NCI-H187 (cell line): Measurements from ENCODE around the gene CLCNKA.
"Not testable (repeated sequence)": the region's sequence is repeated elsewhere in the genome, so short reads cannot be mapped to it uniquely, and the experiment has no call there.

Experiments
- DNase-seq, 2 experiments: peaks; one replicate each; lab custom pipeline; 2025; lab: John Stamatoyannopoulos, UW

CLCNKA gene

DNA sequence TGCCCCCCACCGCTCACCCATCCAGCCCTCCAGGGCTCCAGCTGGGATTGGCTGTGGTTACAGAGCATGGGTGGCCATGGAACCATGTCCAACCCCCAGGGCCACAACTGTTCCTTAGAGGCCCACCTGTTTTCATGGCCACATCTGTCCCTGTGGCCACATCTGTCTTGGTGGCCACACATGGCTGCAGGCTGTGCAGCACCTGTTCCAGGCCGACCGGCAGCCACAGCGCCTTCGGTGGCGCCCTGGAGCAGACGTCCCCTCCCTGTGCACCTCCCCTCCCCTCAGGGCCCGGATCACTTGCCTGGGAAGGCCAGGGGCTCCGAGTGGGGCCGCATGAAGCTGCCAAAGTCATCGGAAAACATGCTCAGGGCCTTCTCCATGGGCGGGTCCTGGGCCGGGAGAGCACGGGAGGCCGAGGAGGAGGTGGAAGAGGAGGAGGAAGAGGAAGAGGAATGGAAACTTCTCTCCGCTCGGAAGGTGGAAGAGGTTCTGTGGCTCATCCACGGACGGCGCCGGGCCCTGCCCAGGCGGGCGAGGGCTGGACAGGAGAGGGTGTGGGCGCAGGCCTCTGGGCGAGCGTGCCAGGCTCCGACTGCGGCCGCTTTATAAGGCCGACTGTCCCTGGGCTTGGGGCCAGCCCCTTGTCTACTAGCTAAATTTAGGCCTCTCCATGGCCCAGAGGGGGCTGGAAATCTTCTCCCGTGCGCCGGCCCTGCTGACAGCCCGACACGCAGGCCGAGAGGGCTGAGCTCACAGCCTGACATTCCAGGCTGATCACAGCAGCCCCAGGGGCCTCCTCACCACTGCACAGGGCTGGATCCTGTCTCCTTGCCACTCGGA lies 4.2 kb upstream of the CLCNKA start, which contains the start of gene HSPB7:
TSS of gene HSPB7 (minus strand) at position 583 of the 843 bp plus-strand sequence. CDS start at position 503, 80 bp downstream.
- DNase-seq = no peak

GRCh38 chr1:16018308-16018707 lies 3.5 kb upstream of the CLCNKA start:
- DNase-seq = no peak

DNA sequence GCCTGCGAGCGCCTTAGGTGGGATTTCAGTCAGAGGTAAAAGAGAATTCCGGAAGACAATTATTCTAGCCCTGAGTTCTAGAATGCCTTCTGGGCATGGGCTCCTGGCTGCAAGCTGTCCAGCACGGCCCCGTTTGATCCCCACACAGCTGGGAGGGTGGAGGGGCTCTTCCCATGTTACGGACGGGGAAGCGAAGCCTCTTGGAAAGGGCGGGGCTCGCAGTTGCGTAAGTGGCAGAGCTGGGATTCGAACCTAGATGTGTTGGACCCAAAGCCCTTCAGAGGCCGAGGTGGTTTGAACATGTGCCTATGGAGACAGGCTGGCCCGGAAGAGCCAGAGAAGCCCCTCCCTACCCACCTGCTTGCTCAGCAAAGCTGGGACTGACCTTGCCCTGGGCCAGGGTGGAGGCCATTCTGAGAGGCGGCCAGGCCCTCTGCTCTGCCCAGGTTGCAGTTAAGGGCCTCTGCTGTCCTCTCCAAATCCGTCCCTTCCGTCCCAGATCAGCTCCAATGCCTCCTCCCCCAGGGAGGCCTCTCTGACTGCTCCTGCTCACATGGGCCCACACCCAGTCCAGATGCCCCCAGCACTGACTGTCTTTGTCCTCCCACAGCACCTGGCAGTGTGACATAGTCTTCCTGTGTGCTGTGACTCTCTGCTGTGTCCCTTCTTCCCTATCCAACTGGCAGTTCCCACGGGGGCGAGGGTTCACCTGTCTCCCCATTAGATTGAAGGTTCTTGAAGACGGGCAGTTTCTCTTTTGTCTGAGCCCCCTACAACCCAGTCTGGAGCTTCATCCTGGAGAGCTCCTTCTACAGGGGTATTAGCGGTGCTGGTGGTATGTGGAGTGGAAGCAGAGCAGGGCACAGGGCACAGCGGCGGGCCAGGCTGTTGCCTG lies 2.8 kb upstream of the CLCNKA start:
- no peak for DNase-seq

- no peak for DNase-seq
These were observed 2.1 kb upstream of the CLCNKA start for GRCh38 chr1:16019644-16020277.

DNA sequence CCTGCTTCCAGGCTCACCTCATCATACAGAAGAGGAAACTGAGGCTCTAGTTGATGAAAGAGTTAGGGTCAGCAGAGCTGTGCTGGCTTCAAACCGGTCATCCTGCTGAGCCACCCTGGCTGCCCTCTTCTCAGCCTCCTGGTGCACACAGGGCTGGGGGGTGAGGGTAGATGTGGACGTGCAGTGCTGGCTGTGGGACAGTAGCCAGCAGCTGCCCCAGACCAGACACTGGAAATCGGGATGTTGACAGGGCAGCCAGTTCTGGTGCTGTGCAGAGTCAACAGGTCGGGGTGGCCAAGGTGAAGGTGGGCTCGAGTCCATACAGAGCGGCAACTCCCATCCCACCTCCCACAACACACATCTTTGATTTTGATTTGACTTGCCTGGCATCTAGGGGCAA lies 1.5 kb upstream of the CLCNKA start:
- DNase-seq = no peak

DNA sequence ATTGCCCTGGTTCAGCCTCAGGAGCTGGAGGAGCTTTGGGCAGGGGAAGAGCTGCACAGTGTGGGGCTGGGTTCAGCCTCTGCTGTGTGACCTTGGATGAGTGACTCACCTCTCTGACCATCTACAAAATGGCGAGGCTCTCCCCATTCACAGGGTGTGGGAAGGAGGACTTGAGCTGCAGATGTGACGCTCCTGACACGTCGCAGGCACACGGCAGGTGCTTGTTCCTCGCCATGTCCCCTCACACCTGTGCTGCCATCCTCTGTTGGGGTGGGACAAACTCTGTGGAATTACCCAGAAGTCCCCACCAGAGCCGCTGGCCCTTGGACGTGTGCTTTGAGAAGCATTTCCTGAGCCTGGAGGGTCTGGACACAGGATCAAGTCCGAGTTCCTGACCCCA lies 958 bp upstream of the CLCNKA start:
- not testable (repeated sequence) for DNase-seq

DNA sequence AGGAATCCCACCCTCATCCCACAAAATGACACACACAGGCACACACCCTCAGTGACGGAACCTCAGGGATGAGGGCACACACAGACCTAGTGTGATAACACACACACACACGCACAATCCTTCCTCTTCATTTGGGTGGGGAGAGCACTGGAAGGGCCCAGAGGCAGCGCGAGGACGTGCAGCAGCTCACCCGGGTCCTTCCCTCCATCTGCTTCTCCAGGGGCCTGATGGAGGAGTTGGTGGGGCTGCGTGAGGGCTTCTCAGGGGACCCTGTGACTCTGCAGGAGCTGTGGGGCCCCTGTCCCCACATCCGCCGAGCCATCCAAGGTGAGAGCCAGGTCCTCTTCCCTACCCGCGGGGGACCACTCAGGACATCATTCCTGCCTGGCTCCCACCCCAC lies 557 bp downstream of the CLCNKA start:
- DNase-seq = no peak

DNA sequence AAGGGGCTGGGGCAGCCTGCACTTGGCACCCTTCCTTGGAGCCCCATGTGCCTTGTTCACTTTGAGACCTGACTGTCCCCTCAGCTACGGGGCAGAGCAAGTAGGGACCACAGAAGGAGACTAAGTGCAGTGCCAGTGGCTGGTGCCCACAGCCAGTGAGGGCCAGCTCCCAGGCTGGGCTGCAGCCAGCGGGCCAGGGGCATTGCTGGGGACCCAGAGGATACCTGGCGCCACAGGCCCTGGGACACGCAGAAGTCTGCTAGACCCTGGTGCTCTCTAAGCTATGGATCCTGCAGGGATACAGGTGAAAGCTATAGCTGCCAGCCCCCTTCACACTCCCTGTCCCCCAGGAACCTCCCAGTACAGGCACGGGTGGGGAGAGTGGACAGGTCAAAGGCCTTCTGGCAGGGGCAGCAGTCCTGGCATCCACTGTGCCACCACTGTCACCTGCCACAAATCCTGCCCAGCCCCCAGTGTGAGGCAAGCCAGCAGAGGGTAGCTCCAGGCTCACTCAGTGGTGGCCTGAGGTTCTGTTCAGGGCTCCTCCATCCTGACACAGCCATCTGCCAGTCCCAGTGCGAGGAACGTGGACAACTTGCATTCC lies 1.3 kb downstream of the CLCNKA start:
- DNase-seq = no peak

GRCh38 chr1:16026302-16026701 lies 4.5 kb downstream of the CLCNKA start:
- DNase-seq = not testable (repeated sequence)

DNA sequence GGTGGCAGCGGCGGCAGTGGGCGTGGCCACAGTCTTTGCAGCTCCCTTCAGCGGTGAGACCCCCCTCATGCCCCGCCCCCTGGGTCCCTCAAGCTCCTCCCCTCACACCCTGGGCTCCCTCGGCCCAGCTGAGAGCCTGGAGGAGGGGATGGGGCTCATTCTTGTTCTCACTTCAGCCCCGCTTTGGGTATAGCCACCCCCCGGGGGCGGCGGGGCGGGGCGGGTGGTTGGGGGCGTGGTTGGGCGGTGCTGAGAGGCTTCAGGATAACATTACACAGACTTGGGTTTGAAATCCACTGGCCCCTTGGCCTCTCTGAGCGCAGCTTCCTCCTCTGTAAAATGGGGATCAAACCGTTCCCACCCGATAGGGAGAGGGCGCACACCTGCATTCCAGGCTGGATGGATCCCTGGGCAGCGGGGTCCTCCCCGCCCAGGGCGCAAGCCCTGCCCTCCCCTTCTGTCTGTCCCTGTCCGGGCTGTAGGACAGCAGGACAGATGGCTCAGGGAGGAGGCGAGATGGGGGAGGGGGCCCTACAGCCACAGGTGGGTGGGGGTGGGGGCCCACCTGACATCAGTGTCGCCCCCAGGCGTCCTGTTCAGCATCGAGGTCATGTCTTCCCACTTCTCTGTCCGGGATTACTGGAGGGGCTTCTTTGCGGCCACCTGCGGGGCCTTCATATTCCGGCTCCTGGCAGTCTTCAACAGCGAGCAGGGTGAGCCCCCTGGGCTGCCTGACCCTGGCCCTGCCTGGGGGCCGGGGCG lies 5.1 kb downstream of the CLCNKA start:
- no peak for DNase-seq

- DNase-seq = no peak
These were observed 6.6 kb downstream of the CLCNKA start for GRCh38 chr1:16028237-16029002.

DNA sequence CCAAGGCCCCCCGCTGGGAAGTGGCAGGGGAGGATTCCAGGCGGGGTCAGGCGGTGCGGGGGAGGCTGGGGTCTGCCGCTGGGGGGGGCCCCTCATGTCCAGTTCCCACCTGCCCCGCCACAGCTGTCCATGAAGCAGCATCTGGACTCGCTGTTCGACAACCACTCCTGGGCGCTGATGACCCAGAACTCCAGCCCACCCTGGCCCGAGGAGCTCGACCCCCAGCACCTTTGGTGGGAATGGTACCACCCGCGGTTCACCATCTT lies 7.1 kb downstream of the CLCNKA start:
- DNase-seq = not testable (repeated sequence)

DNA sequence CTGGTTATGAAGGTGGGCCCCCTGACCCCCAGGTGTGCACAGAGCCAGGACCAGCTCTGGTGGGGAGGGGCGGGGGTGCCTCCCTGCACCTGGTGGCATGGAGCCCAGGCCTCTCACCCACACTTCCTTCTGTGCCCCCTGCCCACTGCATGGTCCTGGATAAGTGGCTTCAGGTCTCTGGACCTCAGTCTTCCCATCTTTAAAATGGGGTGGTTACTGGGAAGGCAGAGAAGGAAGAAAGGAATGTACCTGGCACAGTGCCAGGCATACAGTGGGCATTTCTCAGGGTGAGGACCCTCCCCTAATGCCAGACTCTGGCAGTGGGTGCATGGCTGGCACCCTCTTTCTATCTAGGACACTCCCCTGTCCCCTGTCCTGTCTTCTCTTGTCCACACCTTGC lies 7.5 kb downstream of the CLCNKA start:
- no peak for DNase-seq

- no peak for DNase-seq
These were observed 9.7 kb downstream of the CLCNKA start for GRCh38 chr1:16031551-16031950.

DNA sequence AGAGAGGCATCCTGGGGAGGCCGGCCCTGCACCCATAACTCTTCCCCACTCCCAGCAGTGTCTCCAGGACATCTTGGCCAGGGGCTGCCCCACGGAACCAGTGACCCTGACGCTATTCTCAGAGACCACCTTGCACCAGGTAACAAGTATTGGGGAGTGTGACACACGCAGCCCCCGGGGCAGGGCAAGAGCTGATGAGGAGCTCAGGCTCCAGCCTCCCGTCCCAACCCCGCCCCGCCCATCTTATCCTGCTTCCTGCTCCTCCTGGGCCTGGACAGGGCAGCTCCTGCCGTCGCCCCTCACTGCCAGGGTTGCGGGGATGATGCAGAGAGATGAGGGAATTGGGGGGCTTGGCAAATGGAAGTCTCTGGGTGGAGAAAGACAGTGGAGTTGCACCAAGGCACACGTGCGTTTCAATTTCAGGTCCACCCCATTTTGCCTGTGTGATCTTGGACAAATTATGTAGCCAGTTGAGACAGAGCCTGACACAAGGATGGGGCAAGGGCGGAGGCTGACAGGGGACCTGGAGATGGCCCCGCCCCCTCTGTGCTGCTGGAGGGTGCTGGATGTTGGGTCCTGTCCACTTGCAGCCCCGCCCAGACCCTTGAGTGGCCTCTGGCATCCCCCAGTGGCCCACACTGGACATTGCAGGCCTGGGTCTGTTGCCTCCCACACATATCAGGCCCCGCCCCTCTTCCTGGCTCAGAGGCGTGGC lies 10.7 kb downstream of the CLCNKA start:
- DNase-seq = peak in 1 of 2 experiments; percentile 42

- DNase-seq = not testable (repeated sequence)
These were observed 11.3 kb downstream of the CLCNKA start for GRCh38 chr1:16033103-16033632.

DNA sequence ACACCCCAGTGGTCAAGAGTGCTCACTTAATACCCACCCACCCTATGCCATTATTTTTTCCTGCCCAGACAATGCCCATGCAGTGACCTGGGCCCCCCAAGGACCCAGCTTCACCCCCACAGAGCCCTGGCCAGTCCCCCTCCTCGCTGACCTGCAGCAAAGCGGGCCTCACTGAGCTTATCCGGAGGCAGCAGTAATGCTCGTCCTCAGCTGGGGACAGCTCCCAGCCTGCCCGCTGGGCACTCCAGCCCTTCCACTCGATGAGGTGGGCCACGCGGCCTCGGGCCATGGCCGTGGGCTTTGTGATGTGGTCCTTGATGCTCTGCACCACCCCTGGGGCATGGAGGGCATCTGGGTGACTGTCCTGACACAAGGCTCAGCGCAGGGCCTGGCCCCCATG lies 14.6 kb downstream of the CLCNKA start:
- not testable (repeated sequence) for DNase-seq

- no peak for DNase-seq
These were observed 16.7 kb downstream of the CLCNKA start for GRCh38 chr1:16038620-16038912.

DNA sequence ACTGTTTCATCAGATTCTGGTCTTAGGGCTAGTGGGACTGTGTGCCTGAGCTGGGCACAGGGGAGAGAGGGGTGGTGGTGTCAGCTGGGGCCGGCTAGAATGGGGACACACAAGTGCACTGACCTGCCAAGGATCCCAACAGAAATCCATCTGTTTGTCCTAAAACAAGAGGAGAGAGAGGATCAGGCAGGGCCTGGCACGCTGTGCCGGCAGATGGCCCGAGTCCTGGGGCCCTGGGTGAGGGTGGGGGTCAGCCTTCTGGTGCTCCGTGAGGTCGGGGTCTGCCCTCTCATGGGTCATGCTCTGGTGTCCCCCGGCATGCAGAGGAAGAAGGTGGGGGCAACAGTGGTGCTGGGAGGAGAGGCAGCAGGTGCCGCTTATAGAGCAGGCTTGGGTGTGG lies 18.0 kb downstream of the CLCNKA start:
- not testable (repeated sequence) for DNase-seq

DNA sequence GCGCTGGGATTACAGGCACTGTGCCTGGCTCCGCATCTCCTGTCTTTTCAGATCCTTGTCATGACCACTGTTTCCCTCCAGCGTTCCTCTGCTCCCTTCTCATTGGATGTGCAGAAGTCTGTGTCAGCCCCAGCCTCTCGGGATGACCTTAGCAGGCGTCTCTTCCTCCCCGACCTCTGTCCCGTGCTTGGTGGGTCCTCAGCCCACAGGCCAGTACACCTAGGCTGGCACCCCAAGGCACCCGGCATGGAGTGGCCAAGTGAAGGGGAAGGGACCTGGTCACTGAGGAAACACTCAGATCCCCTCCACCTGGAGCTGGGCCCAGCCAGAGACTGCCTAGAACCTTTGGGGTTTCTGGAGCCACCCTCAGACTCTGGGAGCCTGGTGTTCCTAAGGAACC lies 19.4 kb downstream of the CLCNKA start:
- DNase-seq = no peak
